GM19463 (cell line): ENCODE data around the gene SH3TC1.

Experiments
- ATAC-seq: cut with Tn5 transposase; IDR thresholded peaks from one replicate; pipeline ENCODE4 v1.9.1; 2021; ENCODE audit warnings: mild to moderate bottlenecking, moderate library complexity; ENCODE audit not compliant: unreplicated experiment

Gene SH3TC1

GRCh38 chr4:8259743-8260430 is 60.8 kb downstream of the SH3TC1 start:
- no peak for ATAC-seq

DNA sequence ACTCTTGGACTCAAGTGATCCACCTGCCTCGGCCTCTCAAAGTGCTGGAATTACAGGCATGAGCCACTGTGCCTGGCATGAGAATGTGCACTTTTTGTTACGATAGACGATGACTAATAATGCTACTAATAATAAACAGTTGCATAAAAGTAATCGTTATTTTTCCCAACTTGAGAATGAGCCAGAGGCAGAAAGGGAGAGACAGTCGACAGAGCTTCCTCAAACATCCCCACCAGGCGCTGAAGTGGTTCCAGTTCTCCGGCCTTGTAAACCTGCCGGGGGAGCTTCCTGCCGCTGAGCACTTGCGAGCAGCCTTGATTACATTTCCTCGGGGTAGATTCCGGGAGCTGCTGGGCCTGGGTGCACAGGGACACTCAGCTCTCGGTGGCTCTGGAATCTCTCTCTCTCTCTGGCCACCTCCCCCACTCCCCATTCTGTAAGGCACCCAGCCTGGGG is 61.6 kb downstream of the SH3TC1 start:
- ATAC-seq = no peak

DNA sequence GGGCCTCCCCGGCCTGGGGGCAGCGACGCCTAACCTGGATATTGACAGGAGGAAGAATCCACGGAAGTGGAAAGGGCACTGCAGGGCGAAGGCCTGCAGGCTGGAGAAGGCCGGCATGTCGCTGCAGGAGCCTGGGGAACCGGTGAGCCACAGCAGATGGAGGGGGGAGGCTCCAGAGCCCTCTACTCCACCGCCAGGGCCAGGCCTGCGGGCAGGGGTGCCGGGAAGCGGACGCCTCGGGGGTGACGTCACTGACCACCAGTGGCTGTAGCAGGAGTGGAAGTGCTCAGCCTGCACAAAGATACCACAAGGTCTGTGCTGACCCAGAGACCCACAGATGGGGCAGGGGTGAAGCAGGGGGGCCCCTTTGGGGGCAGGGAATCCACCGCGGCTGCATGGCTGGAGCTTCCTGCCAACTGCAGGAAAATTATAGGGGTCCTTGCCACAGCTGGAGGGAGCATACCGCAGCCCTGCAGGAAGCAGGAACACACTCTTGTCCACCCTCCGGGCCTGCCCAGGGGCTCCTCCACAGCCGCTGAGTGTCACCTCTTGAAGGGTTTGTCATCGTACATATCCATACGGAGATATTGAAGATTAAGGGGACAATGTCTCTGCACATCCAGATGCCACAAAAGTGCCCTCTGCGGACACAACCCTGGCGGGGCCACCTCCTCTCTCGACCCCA is 62.9 kb downstream of the SH3TC1 start:
- ATAC-seq = no peak

GRCh38 chr4:8262637-8263322 is 63.7 kb downstream of the SH3TC1 start:
- ATAC-seq = no peak

DNA sequence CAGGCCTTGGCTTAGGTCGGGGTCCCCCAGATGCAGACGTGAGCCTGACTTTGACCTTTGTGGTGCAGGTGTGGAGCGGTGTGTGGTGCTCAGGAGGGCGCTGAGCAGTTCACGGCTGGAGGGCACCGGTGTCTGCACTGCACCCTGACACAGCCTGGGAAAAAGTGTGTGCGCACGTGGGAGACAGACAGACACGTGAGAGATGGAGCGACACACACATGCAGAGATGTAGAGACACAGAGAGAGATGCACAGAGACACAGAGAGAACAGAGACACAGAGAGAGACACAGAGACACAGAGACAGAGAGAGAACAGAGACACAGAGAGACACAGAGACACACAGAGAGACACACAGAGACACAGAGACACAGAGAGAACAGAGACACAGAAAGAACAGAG is 64.3 kb downstream of the SH3TC1 start:
- ATAC-seq = no peak

GRCh38 chr4:8264106-8264505 is 65.0 kb downstream of the SH3TC1 start:
- ATAC-seq = no peak

DNA sequence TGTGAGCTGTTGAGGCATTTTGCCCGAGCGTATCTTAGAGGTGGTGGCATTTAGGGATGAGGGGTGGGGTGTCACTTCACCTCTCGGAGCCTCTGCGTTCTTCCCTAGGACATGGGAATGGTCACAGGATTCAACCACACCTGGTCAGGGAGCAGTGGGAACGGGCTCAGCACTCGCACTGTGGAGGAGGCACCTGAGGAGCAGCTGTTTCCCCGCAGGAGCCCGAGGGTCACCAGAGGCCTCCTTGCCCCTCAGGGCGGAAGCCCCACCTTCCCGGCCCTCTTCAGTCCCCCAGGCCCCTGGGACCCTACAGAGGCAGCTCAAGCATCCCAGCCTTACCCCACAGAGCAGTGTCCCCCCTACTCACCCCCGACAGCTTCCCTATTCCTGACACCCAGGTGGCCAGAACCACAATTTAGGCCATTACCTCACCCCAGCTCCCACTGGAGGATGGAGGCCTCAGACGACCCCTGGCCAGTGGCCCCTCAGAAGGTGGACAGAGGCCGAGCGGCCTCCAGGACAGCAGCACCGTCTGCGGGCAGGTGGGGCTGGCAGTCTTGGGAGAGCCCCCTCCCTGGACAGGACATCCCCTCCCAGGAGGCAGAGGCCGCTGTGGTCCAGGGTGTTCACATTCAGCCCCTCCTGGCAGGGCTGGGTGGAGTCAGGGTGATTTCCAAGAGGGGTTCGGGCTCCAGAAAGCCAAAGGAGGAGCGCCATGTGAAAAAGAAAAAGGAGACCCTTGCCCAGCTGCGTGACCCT is 66.3 kb downstream of the SH3TC1 start:
- no peak for ATAC-seq

DNA sequence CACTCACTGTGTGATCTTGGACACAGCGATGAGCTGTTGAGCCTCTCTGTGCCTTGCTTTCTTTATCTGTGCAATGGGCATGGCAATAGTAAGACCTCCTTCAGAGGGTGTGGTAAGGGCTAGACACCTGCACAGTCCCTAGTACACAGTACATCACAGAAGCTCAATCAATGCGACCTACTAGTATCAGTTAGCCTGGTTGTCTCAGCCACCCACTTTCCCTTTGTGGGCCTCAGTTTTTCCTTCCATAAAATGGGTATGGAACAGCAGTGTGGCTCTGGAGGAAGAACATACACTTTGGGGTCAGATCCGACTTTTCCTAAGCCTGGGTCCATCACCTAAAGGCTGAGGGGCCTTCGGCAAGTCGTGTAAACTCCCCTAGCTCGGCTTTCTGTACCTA is 67.0 kb downstream of the SH3TC1 start:
- ATAC-seq = no peak

DNA sequence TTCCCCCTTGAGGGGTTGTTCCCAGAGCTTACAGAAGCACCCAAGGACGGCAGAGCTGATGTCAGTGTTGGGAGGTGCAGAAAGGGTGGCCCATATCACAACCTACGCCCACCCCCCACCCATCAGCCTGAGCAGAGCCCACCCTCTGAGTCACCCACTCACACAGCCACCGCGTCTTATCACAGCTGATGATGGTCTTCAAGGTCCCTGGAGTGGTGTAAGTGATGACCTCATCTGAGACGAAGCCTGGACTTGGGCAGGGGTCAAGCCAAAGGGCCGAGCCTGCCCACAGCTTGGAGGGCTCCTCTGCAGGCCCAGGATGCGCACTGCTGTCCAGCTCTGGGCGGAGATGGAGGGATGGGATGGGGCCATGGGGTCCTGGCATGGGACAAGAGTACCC is 67.4 kb downstream of the SH3TC1 start:
- ATAC-seq = no peak

- ATAC-seq = no peak
Observed at GRCh38 chr4:8267077-8267476, 68.0 kb downstream of the SH3TC1 start.

DNA sequence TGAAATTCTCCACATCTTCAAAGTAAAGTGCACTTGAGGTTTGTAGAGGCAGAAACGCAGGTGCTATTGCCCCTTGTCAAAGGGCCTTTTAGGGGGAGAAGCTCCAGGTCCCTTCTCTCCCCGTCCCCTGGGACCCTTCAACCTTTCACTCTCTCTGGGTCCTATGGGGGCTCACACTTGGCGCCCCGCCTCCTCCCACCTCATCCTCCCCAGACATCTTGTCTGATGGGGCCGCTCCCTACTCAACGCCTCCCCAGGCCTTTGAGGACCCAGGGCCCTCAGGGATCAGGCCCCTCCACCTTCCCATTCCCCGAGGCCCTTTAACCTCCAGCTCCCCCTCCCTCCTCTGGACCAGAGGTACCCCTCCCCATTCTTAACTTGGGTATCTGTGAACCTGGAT is 69.1 kb downstream of the SH3TC1 start:
- ATAC-seq = no peak

- ATAC-seq = no peak
Observed at GRCh38 chr4:8268901-8269534, 69.9 kb downstream of the SH3TC1 start.

DNA sequence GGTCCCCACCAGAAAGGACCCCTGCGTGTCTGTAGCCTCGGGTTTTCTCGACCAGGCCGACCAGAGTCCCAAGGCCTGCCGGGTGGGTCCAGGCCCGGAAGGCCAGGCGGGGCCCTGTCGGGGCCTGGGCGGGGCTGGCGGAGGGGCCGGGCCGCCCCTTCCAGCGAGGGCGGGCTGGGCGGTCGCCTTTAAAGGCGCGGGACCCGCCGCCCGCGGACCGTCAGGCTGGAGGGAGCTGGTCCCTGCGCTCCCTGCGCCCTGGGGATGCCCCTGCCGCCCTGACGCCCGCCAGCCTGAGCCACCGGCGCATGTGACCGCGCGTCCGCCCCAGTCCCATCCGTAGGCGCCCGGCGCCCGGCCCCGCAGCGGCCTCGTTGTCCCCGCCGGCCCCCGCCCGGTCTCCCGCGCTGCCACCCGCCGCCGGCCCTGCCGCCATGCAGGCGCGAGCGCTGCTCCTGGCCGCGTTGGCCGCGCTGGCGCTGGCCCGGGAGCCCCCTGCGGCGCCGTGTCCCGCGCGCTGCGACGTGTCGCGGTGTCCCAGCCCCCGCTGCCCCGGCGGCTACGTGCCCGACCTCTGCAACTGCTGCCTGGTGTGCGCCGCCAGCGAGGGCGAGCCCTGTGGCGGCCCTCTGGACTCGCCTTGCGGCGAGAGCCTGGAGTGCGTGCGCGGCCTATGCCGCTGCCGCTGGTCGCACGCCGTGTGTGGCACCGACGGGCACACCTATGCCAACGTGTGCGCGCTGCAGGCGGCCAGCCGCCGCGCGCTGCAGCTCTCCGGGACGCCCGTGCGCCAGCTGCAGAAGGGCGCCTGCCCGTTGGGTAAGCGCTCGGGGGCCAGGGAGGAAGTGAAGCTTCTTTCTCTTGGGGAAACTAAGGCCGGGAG is 70.7 kb downstream of the SH3TC1 start, which contains the start of gene HTRA3:
Gene HTRA3, plus strand, starts transcription at position 220 of the 883 bp plus-strand sequence. Its CDS starts 215 bp downstream, at position 435.
- ATAC-seq = no peak

- no peak for ATAC-seq
Observed at GRCh38 chr4:8270418-8270771, 71.3 kb downstream of the SH3TC1 start.

DNA sequence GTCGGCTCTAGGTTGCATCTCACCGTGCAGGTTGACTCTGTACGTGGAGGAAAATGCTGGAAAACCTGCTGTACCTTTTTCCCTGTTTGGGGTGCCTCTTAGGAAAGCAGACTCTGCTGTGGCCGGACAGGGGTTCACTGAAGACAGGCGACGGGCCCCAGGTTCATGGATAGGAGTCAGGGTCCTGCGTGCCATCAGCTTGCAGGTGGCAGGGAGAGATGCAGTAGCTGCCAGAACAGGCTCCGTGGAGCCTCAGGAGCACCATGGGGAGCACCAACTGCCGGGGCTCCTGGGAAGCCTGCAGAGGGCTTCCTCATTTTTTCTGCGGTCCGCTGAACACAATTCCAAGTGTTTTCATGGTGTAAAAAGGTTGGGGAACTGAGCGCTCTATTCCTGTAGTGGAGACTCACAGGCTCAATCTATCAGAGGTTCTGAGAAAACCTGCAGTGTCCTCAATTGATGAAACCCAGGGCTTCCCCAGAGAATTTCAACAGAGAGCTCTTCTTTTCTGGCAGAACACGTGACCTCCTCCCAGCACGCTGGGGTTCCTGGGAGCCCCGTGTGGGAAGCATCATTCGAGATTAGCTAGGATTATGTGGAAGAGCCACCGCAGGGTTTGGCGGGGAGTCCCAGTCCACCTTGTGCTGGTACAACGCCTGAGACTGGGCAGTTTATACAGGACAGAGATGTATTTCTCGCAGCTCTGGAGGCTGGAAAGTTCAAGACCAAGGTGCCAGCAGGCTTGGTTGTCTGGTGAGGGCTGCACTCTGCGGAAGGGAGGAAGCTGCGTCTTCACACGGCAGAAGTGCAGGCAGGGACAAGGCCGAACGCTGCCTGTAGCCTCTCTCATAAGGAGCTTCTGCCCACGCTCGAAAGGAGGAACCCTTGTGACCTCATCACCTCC is 72.1 kb downstream of the SH3TC1 start:
- ATAC-seq = no peak

DNA sequence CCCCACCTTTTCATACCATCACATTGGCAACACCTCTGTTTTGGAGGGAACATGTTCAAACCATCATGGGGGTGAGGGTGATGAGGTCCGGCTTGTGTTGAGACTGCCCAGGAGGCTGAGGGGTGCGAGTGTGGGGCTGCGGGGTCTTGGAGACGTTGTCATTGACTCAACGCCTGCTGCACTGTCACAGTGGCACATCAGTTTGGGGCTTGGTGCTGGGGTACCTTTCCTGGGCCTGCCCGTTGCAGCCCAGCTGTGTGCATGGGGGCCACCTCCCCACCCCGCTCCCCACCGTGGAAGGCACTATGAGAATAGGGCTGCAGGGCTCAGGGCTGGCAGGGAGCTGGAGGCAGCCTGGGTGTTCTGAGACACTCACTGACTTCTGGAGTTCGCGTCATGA is 72.7 kb downstream of the SH3TC1 start:
- no peak for ATAC-seq

DNA sequence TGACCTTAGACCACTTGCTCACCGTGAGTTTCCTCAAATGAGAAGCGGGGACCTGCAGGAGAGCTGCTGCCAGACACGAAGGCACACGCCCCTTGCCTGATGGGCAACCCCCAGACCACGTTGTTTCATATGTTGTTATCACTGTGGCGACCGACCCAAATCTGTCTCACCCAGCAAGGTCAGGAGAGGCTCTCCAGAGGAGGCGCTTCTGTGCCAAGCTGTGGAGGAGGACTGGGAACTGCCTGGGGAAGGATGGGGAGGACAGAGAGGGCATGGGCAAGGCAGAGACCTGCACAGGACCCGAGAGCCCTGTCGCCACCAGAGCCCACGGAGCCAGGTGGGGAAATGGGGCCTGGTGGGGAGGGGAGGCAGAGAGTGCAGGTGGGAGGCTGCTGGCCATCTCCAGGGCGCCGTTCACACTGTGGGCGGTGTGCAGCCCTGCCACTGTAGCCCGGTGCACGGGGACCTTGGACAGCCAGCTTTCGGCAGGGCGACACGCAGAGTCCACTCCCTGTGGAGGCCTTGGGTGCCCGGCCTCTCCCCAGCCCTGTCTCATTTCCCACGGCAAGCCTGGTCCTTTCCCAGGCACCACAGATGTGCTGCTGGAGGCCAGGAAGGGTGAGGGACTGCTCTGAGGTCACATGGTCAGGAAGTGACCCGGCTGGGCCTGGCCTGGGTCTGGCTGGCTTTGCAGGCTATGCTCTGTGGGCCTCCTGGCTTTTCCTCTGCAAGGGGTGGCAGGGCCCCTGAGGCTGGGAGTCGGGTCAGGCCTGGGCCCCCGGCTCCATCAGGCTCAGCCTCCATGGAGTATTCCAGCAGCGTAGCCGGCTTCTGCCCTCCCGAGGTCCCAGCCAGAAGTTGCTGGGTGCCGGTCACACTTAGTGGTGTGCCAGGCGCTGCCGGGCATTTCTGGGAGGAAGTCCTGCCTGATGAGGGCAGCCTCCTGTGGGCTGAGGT is 73.7 kb downstream of the SH3TC1 start:
- no peak for ATAC-seq

GRCh38 chr4:8273450-8273849 is 74.4 kb downstream of the SH3TC1 start:
- ATAC-seq = no peak
